Heart left ventricle (tissue), 13 donors: ENCODE data around the gene MEFV.
"Not testable (repeated sequence)": the region's sequence is repeated elsewhere in the genome, so short reads cannot be mapped to it uniquely, and the experiment has no call there.

Experiments
- CTCF ChIP-seq, 12 donors: fragments of 200-600 bp; sonication (generic) in 4 of 12; IDR thresholded peaks; one replicate each; pipeline versions ENCODE4 v1.5.0 to v1.8.0; 2018 to 2022; ENCODE audit warnings: antibody characterized with exemption in 12 of 12, mild to moderate bottlenecking in 5 of 12
- POLR2A ChIP-seq, 2 donors: fragments of 450-650 bp; IDR thresholded peaks; one replicate each; pipeline ENCODE4 v1.6.1; 2017; ENCODE audit warnings: antibody characterized with exemption in 2 of 2, mild to moderate bottlenecking in 2 of 2, moderate library complexity in 2 of 2
- donor health status: ischemic (EF 13 %, LVEDD 7.1; RV severe dilation, severe dysfunction).
- donor health status: DM: no; HTN: yes; CAD: no.
- donor health status: DM: no; HTN: no; CAD: no.
- donor health status: ischemic (EF 25% LVEDD 6.9; RV normal size, moderate dysfunction).
- donor health status: ischemic (EF 25% LVEDD 5.7; RV mildly dilated, moderate dysfunction).
- donor health status: ischemic (EF 35%, LVEDD 5.7; RV mildly dilated, moderate dysfunction).
- donor health status: nonischemic (EF 11% LVEDD 7.7; RV severe dilation, severe dysfunction).
- donor health status: DM: yes; HTN: yes; CAD: no.
- donor health status: PGD.
- donor health status: ischemic (EF 29% LVEDD 5.4; RV normal size, mild dysfunction).
- donor health status: nonischemic (EF 23%, LVEDD 6.1; RV moderate dilation, normal function).

- TF ChIP-seq CTCF, POLR2A (IDR thresholded peaks at IDR 0.05): not testable (repeated sequence)
Measured at GRCh38 chr16:3271281-3271680, 14.8 kb upstream of the MEFV start.
